Measurements from ENCODE around the gene SASH3. TPM values are rescaled to one million over a fixed set of nuclear protein-coding genes. Genes with fewer than 3 reads are reported as not detected.

SASH3 gene
- total and polyA plus RNA-seq, 8 donors = 0.31 to 8.5 (median 1.2) TPM

DNA sequence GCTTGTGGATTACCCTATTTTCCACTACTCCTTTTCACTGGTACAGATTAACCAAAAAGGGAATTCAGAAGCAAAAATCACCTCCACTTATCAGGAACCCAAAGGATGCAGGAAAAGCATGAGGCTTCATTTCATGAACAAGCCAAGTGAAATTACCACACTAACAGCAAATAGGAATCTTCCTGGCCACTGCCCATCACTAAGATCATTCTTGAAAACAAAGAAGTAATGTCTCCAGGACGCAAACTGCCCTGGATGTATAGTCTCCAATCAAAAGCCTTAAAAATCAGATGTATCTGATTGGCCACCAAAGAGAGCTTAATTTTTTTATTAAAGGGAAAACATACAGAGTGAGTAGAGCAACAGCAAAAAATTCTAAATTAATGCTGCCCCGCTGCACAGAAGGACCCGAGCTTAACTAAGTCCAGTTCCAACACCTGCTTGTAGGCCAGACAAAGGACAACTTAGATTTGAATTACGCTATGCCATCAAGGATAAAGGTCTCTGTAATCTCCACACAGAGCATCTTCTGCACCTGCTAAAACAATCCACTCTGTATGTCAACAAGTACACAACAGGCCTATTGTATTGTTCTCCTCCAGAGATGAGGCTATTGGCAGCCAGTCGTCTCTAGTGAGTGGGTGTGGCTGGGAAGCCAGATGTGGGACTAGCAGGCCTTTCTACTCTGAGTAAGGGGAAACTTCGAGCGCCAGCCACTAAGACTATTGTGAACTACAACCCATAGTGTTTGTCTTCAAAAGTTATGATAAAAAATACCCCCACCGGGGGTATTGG lies 51.5 kb downstream of the SASH3 start:
- Histone ChIP-seq H3K36me3 (no peaks in the 10 kb centered on the region), H3K27me3 (no peaks in the 10 kb centered on the region), H3K27ac (no peak overlapping the region), H3K9me3 (no peaks in the 10 kb centered on the region), H3K4me1 (no peaks in the 10 kb centered on the region), H3K4me3 (no peak overlapping the region)
- no peak for DNase-seq
- no peak for FAIRE-seq
- 73 to 78% methylated on average over 8 of the region's 8 CpGs for WGBS, 2 donors
- no peak for ATAC-seq
- intact Hi-C loops (cut with DNase I) = no loop called here
- TF ChIP-seq CTCF (IDR thresholded peaks at IDR 0.05) = no peak

GRCh38 chrX:129833153-129833990 lies 53.6 kb downstream of the SASH3 start:
- H3K27ac ChIP-seq = no peak overlapping the region
- FAIRE-seq = no peak
- no peaks in the 10 kb centered on the region for H3K9me3 ChIP-seq
- H3K36me3 ChIP-seq = no peaks in the 10 kb centered on the region
- DNase-seq = no peak
- 83 to 92% methylated on average over 5 of the region's 5 CpGs for WGBS, 2 donors
- H3K27me3 ChIP-seq = no peaks in the 10 kb centered on the region
- H3K4me3 ChIP-seq = no peak overlapping the region
- no peaks in the 10 kb centered on the region for H3K4me1 ChIP-seq
- intact Hi-C loops (cut with DNase I) = no loop called here
- no peak for ATAC-seq
- TF ChIP-seq CTCF (IDR thresholded peaks at IDR 0.05) = no peak

DNA sequence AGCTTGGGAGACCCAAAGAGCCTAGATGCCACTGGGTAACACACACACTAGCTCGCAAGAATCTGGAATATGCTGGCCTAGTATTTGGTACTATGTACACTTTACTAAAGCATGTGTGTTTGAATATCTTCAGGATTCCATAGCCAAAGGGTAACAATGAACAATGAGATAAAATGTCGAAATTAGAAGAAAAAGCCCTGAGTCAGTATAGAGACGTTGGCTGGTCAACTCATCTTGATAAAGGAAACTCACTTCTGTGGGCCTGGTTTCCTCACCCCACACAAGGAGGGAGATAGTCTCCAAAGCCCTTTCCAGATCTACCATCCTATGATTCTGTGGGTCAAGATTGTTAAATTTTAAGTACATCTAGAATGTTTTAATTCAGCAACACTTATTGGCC lies 57.1 kb downstream of the SASH3 start:
- DNase-seq = no peak
- 73 to 88% methylated on average over 3 of the region's 3 CpGs for WGBS, 2 donors
- Histone ChIP-seq H3K4me3 (no peak overlapping the region), H3K27ac (no peak overlapping the region), H3K9me3 (no peaks in the 10 kb centered on the region), H3K36me3 (no peaks in the 10 kb centered on the region), H3K4me1 (no peaks in the 10 kb centered on the region), H3K27me3 (no peaks in the 10 kb centered on the region)
- intact Hi-C loops (cut with DNase I) = no loop called here
- no peak for ATAC-seq
- no peak for TF ChIP-seq CTCF (IDR thresholded peaks at IDR 0.05)
- FAIRE-seq = no peak

GRCh38 chrX:129840344-129840743 lies 60.6 kb downstream of the SASH3 start:
- Histone ChIP-seq H3K27ac (no peak overlapping the region), H3K4me1 (peaks cover 0 to 3% (median 0%) of the 10 kb centered on the region in 3 donors), H3K4me3 (no peak overlapping the region), H3K27me3 (no peaks in the 10 kb centered on the region), H3K36me3 (no peaks in the 10 kb centered on the region), H3K9me3 (no peaks in the 10 kb centered on the region)
- no peak for ATAC-seq
- intact Hi-C loops (cut with DNase I) = no loop called here
- WGBS, 2 donors = 39 to 41% methylated on average over 5 of the region's 5 CpGs
- no peak for DNase-seq
- TF ChIP-seq CTCF (IDR thresholded peaks at IDR 0.05) = no peak
- no peak for FAIRE-seq

Measured in pancreas (tissue), 10 donors.